Measurements from ENCODE around the gene ADSS2.
"Not testable (repeated sequence)": the region's sequence is repeated elsewhere in the genome, so short reads cannot be mapped to it uniquely, and the experiment has no call there.

The ADSS2 gene

DNA sequence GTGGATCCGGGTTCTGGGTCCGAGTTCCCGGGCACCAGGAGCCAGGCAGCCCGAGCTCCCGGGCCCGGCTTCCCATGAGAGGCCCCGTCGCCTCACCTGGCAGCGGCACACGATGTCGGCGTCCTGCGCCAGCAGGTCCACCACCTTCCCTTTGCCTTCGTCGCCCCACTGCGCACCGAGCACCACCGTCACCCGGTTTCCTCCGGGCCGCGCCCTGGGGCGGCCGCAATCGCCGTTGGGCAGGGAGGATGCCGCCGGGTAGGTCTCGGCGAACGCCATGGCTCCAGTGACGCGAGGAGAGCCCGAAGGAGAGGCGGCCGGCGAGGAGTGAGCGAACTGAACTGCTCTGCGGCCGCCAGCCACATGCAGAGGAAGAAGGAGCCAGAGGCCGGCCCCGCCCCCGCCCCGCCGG, at the start of gene ADSS2:
Gene ADSS2, minus strand, starts transcription at position 371 of the 412 bp plus-strand sequence. Its CDS starts 92 bp downstream, at position 279.
- in situ Hi-C loops (cut with MboI; ENCODE audit: low sequenced_read_pairs): no loop called here

DNA sequence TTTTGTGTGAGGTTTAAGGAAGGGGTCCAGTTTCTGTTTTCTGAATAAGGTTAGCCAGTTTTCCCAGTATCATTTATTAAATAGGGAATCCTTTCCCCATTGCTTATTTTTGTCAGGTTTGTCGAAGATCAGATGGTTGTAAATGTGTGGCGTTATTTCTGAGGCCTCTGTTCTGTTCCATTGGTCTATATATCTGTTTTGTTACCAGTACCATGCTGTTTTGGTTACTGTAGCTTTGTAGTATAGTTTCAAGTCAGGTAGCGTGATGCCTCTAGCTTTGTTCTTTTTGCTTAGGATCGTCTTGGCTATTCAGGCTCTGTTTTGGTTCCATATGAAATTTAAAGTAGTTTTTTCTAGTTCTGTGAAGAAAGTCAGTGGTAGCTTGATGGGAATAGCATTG, 48.8 kb upstream of the ADSS2 start:
- in situ Hi-C loops (cut with MboI; ENCODE audit: low sequenced_read_pairs): not testable (repeated sequence)

- in situ Hi-C loops (cut with MboI; ENCODE audit: low sequenced_read_pairs): not testable (repeated sequence)
Observed at GRCh38 chr1:244499484-244499883, 47.8 kb upstream of the ADSS2 start.

GRCh38 chr1:244497805-244498204, 46.1 kb upstream of the ADSS2 start:
- in situ Hi-C loops (cut with MboI; ENCODE audit: low sequenced_read_pairs): no loop called here

- in situ Hi-C loops (cut with MboI; ENCODE audit: low sequenced_read_pairs): no loop called here
Observed at GRCh38 chr1:244496186-244496585, 44.5 kb upstream of the ADSS2 start.

DNA sequence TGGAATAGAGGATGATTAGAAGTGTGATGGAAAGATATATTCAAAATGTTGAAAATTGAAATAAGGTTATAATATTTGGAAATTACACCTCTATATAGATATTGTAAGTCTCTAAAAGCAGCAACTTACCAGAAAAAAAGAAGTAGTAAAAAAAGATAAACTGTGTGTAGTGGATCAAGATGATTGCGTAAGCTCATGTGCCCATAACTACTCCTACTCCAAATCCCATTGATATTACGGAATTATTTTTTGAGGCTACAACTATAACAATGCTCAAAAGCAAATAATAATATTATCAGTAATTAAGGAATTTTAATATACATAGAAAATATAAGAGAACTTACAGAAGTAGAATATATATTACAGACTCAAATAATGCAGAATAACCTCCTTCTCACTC, 42.9 kb upstream of the ADSS2 start:
- in situ Hi-C loops (cut with MboI; ENCODE audit: low sequenced_read_pairs): no loop called here

- in situ Hi-C loops (cut with MboI; ENCODE audit: low sequenced_read_pairs): not testable (repeated sequence)
Observed at GRCh38 chr1:244484971-244485370, 33.3 kb upstream of the ADSS2 start.

DNA sequence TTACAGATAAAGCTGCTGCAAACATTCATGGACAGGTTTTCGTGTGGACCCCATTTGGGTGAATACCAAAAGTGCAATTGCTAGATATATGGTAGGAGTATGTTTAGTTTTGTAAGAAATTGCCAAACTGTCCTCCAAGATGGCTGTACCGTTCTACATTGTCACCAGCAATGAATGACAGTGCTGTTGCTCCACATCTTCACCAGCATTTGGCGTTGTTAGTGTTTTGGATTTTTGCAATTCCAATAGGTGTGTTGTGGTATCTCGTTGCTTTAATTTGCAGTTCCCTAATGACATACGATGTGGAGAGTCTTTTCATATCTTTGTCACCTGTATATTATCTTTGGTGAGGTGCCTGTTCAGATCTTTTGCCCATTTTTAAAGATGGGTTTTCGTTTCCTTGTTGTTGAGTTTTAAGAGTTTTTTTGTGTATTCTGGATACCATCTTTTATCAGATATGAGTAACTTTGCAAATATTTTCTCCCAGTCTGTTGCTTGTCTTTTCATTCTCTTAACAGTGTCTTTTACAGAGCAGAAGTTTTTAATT, 21.4 kb upstream of the ADSS2 start:
- in situ Hi-C loops (cut with MboI; ENCODE audit: low sequenced_read_pairs): no loop called here

DNA sequence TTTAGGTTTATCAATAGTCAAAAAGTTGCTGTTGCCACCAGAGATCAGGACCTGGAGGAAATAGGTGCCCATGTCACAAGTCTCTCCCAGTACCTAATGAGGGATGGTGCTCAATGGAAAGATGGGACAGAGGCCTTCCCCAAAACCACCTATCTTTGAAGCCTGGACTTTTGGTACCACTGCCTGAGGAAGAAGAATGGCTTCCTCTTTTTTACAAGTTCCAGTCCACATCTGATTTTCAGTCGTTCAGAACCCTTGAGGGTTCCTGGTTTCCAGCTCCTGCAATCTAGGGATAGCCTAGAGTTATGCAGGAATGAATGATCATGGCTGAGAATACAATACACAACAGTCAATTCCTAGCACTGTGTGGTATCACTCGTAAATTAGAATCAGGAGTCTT, 15.0 kb upstream of the ADSS2 start:
- in situ Hi-C loops (cut with MboI; ENCODE audit: low sequenced_read_pairs): no loop called here

DNA sequence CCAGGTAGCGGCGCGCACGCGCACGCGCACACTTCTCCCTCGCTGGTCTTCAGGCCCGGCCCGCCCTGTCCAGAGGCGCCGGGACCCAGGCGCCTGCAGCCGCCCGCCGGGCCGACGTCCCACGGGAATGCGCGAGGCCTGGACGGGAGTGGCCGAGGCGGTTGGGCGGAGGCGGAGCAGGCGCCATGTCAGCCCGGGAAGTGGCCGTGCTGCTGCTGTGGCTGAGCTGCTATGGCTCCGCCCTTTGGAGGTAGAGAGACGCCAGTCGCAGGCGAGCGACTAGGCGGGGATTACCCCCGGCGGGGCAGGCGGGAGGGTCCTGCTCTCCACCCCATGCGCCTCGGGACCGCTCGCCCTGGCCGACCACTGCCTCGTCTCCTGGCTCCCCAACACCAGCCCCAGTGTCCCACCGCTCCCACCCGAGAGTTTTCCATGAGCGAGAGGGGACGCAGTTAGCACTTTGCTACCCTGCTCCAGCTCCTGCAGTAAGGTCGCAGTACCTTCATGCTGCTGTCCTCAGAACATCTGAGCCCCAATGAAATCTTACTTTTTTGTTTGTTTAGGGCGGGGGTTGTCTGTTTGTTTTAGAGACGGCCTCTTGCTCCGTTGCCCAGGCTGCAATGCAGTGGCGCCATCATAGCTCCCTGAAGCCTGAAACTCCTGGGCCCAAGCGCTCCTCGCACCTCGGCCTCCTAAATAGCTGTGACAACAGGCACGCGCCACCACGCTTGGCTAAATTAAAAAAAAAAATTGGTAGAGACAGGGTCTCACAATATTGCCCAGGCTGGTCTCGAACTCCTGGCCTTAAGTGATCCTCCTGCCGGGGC, 9.7 kb upstream of the ADSS2 start, which contains the start of gene CATSPERE:
Gene CATSPERE, plus strand, starts transcription at position 29 of the 827 bp plus-strand sequence. Its CDS starts 157 bp downstream, at position 186.
- in situ Hi-C loops (cut with MboI; ENCODE audit: low sequenced_read_pairs): no loop called here

DNA sequence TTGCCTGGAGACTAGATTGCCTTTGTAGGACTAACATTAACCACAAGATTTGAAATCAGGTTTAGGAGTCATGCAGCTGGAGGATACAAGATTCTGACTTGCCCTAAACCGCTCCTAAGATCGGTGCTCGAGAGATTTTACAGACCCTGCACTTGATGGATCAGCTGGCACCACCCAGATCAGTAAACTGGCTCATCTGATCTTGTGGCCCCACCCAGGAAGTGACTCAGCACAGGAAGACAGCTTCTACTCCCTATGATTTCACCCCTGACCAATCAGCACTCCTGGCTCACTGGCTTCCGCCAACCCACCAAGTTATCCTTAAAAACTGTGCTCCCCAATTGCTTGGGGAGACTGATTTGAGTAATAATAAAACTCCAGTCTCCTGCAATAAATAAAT, 8.5 kb upstream of the ADSS2 start:
- in situ Hi-C loops (cut with MboI; ENCODE audit: low sequenced_read_pairs): no loop called here

DNA sequence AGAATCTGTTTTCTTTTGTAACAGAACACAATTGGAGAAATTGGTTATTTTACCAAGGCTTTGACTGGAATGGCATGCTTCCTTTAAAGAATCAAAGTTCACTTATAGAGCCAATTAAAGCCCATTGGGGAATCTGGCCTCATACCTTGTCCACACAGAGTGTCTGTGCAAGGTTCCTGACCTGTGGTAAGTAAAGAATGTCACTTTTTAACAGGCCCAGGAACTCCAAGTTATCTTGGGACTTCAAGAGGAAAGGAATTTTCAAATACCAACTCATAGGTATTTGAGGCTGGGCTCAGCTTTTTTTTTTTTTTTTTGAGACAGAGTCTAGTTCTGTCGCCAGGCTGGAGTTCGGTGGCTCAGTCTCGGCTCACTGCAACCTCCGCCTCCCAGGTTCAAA, 7.1 kb upstream of the ADSS2 start:
- in situ Hi-C loops (cut with MboI; ENCODE audit: low sequenced_read_pairs): no loop called here

GRCh38 chr1:244456586-244456985, 4.9 kb upstream of the ADSS2 start:
- in situ Hi-C loops (cut with MboI; ENCODE audit: low sequenced_read_pairs): no loop called here

GRCh38 chr1:244454412-244454811, 2.7 kb upstream of the ADSS2 start:
- in situ Hi-C loops (cut with MboI; ENCODE audit: low sequenced_read_pairs): no loop called here

DNA sequence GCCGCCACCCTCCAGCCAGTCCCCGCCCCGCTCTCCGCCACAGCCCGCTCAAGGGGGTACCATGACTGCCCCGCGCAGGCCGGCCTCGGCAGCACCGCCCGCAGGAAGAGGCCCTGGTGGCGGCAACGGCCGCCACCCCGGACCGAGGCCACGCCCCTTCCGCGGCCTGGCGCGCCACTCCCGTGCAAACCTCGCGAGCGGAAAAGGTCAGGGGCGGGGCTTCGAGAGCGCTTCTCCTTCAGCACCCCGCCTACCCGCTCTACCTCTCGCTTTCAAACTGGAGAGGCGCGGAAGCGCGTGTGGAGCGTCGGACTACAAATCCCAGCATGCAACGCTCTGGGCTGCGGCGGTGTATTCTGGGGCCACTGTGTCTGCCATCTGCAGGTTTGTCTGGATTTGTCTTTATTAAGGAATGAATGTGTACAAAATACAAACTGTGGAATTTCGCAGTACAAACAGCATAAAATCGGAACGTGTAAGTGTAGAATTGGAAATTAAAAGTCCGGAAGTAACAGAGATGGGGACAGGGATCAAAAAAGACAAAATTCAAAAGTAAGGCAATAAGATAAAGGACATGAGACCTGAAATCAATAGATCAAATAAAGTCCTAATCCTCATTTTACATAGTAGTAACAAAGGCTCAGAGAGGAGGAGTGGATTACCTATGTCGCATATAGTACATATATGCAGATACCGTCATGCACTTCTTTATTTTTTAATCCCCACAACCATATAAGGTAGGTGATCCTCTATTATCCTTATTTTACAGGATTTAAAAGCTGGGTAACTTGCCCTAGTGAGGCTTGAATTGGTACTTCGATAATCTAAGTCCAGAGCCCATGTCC, 464 bp upstream of the ADSS2 start:
- in situ Hi-C loops (cut with MboI; ENCODE audit: low sequenced_read_pairs): no loop called here

DNA sequence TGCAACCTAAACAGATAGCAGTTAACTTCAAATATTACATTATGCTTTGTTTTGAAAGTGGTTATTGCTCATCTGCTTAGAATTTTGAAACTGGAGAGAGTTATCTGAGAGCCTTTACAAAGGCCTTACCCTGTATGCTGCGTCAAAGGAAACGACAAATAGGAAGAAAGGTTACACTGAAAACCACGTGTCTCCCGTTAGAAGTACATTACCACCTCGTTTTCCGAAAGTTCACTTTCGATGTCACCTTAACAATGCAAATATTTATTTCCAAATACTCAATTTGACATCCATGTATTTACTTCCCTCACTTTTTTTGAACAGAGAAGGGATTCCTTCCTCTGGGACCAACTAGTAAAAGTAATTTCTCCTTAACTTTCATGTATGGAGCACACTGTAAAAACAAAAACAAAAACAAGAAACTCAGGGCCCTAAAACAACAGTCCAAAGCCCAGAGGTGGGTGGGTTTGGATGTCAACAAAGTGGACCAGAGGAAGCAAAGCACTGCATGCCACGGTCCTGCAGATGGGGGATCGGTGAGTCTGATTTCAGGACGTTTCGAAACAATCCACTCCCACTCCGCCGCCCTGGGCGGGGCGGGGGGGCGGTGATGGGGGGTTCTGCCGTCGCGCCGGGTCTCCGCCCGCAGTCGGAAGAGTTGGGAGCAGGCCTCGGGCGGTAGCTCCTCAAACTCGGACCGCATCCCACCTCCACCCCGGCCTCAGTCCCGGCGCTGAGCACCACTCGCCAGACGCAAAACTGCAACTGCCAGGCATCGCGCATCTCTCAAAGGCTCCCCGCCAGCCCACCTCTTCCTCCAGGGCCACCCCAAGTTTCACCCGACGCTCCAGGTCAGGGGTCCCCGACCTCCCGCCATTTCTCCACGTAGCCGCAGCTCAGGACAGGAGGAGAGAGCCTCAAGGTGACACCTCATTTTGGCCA, 841 bp downstream of the ADSS2 start:
- in situ Hi-C loops (cut with MboI; ENCODE audit: low sequenced_read_pairs): no loop called here

GRCh38 chr1:244449936-244450508, 1.7 kb downstream of the ADSS2 start:
- in situ Hi-C loops (cut with MboI; ENCODE audit: low sequenced_read_pairs): no loop called here

DNA sequence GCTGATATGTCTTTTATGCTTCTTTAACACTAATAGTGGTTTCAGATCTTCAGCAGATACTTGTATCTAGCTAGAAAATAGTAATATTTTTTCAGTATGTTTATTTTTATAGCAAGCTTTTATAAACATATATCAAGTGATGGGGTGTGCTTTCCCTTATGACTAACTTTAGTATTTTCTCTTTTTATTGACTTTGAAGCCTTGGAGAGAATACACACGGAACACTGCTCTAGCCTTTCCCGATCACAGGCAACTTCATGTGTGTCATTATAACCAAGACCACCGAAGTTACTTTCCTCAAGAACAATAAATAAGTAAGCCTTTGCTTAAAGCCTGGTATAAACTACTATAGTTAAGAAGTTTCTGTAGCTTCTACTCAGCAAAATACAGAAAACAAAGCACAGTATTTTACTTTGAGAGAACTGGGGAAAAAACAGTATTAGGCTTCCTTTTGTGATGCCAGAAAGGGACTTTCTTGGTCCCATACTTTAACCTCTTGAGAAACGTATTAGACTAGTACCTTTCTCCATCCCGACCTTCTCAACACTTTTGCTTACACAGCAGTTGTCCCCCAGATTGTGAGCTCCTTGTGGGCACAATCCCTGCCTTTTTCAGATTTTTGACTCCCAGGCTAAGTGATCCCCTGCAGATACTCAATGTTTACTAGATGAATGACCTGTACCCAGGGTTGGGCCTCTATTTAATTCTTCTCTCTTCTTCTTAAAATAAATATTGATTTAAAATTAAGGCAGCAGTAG, 3.3 kb downstream of the ADSS2 start:
- in situ Hi-C loops (cut with MboI; ENCODE audit: low sequenced_read_pairs): no loop called here

DNA sequence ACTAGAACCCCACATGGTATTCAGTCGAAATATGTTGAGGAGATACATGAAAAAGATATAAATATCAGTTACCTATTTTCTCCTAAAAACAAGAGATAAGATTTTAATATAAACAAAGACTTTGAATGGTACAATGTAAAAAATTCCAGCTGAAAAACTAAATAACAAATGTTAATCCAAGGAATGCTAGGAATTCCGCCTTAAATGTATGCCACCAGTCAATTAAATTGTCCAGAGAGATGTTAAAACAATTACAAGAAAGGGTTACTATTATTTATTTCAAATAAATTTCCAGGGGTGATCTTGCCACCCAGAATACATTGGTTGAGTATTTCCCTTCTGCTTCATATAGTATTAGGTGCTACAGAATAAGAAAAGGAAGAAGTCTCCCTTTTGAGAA, 4.2 kb downstream of the ADSS2 start:
- in situ Hi-C loops (cut with MboI; ENCODE audit: low sequenced_read_pairs): no loop called here

All from HL-60/S4 treated with phorbol 12-myristate 13-acetate at 8.2 ng/mL for 4 days and 3 days (cell line).